CD4-positive, alpha-beta T cell (primary cell): ENCODE data around the gene PLBD2. TPM values are rescaled to one million over a fixed set of nuclear protein-coding genes. Genes with fewer than 3 reads are reported as not detected.

ENCODE experiments used
- ATAC-seq: fragments of 200-7000 bp; cut with Tn5 transposase; one replicate; pipeline ENCODE4 v1.10.0; 2022; ENCODE audit warnings: mild to moderate bottlenecking; ENCODE audit not compliant: poor library complexity
- CTCF ChIA-PET: fragments of 350-600 bp; sonication (Branson Sonifier 250); formaldehyde crosslinking; loops from one replicate; lab custom pipeline; 2021; ENCODE audit warnings: antibody characterized with exemption, inconsistent platforms; lab: Charles Lee
- POLR2A ChIA-PET: fragments of 350-600 bp; sonication (Branson Sonifier 250); formaldehyde crosslinking; loops from one replicate; lab custom pipeline; 2021; ENCODE audit warnings: antibody characterized with exemption, inconsistent platforms; lab: Charles Lee
- DNase-seq, 14 experiments: peaks; one replicate each; pipeline ENCODE4 v3.0.0-alpha.2; 2013 to 2020; ENCODE audit warnings: mixed read lengths in 2 of 14
- H3K27ac ChIP-seq, 2 donors: one replicate each; pipeline versions ENCODE4 v1.5.1 to v1.7.0; 2013; ENCODE audit warnings: low read length in 2 of 2, low read depth in 1 of 2, mild to moderate bottlenecking in 1 of 2
- H3K27me3 ChIP-seq, 2 experiments: 1 replicate in 1 of 2; 2 replicates in 1 of 2; pipeline versions ENCODE4 v1.6.1 to v1.7.0; 2013; ENCODE audit warnings: low read length in 2 of 2, control low read depth in 1 of 2, mild to moderate bottlenecking in 1 of 2, moderate library complexity in 1 of 2; ENCODE audit not compliant: insufficient read depth in 2 of 2, control insufficient read depth in 1 of 2
- H3K36me3 ChIP-seq: one replicate; pipeline ENCODE4 v1.6.1; 2013; ENCODE audit warnings: low read length, control low read depth; ENCODE audit not compliant: insufficient read depth
- H3K4me1 ChIP-seq: one replicate; pipeline ENCODE4 v1.6.1; 2013; ENCODE audit warnings: low read length, control low read depth; ENCODE audit not compliant: insufficient read depth
- H3K4me3 ChIP-seq: one replicate; pipeline ENCODE4 v1.5.1; 2013; ENCODE audit warnings: mild to moderate bottlenecking, low read length, moderate library complexity
- H3K9me3 ChIP-seq, 2 experiments: 1 replicate in 1 of 2; 2 replicates in 1 of 2; pipeline versions ENCODE4 v1.6.1 to v1.7.0; 2013; ENCODE audit warnings: low read length in 2 of 2, mild to moderate bottlenecking in 2 of 2, control low read depth in 1 of 2, moderate library complexity in 1 of 2; ENCODE audit not compliant: control insufficient read depth in 1 of 2, insufficient read depth in 1 of 2
- H3K27ac Mint-ChIP-seq: one replicate; pipeline ENCODE4 v1.8.0; 2020; ENCODE audit warnings: mixed read lengths
- H3K27me3 Mint-ChIP-seq: one replicate; pipeline ENCODE4 v1.8.0; 2021; ENCODE audit warnings: mixed read lengths
- H3K36me3 Mint-ChIP-seq: one replicate; pipeline ENCODE4 v1.8.0; 2021; ENCODE audit warnings: low read depth, mixed read lengths
- H3K4me1 Mint-ChIP-seq: one replicate; pipeline ENCODE4 v1.8.0; 2021; ENCODE audit warnings: low read depth, mixed read lengths
- H3K4me3 Mint-ChIP-seq: one replicate; pipeline ENCODE4 v1.8.0; 2020; ENCODE audit warnings: mild to moderate bottlenecking, mixed read lengths
- H3K9me3 Mint-ChIP-seq: one replicate; pipeline ENCODE4 v1.8.0; 2020; ENCODE audit warnings: mixed read lengths
- CTCF ChIP-seq: fragments of 200-600 bp; IDR thresholded peaks from one replicate; pipeline ENCODE4 v1.8.0; 2022; ENCODE audit warnings: antibody characterized with exemption, mild to moderate bottlenecking
- intact Hi-C, 2 experiments: fragments of 100-400 bp; cut with DNase I in 1 of 2; cut with micrococcal nuclease in 1 of 2; formaldehyde crosslinking; loops; one replicate each; pipeline versions ENCODE4 v1.15.1 to v1.9.0; 2023 to 2025; cut with DNase I, micrococcal nuclease
- total RNA-seq, 174 experiments: library from RNA in 2 of 174; stranded (reverse) in 2 of 174; gene quantifications; one replicate each; pipeline ENCODE4 v1.2.3 and lab custom pipeline; 2021 to 2026

The PLBD2 gene
- total RNA-seq, 2 experiments from 2014 or later: 10.4 to 12.2 TPM

- peak in 2 of 14 experiments; percentile 17 to 42 for DNase-seq
- Histone ChIP-seq H3K9me3 (no peaks in the 10 kb centered on the region), H3K36me3 (no peaks in the 10 kb centered on the region), H3K27ac (no peak overlapping the region), H3K27me3 (no peaks in the 10 kb centered on the region), H3K4me1 (no peaks in the 10 kb centered on the region), H3K4me3 (no peak overlapping the region)
- H3K27me3 Mint-ChIP-seq: peaks cover 5% of the 10 kb centered on the region
- H3K9me3 Mint-ChIP-seq: no peaks in the 10 kb centered on the region
- no peak for ATAC-seq
- no peak overlapping the region for H3K4me3 Mint-ChIP-seq
- H3K36me3 Mint-ChIP-seq: no peaks in the 10 kb centered on the region
- no peaks in the 10 kb centered on the region for H3K4me1 Mint-ChIP-seq
- TF ChIP-seq CTCF: no peak
- intact Hi-C loops: no loop called here
- CTCF ChIA-PET: no interaction called here
- POLR2A ChIA-PET: no interaction called here
- H3K27ac Mint-ChIP-seq: no peak overlapping the region
Measured at GRCh38 chr12:113346353-113346752, 12.0 kb upstream of the PLBD2 start.

DNA sequence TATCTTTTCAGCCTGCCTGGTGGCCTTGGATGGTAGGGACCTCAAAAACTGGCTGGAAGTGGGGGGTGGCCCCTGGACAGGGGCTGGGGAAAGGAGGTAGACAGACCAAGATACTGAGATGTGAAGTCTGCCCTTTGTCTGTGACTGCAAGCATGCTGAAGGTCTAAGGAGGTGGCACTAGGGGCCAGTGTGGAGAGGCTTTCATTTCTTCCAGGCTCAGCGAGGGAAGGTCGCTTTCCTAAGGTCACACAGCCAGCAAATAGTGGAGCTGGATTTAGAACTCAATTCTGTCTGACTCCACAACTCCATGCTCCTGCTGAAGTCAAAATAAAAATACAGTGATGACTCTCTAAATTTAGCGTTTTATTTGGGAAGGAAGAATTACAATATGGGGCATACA lies 11.3 kb upstream of the PLBD2 start:
- Mint-ChIP-seq H3K4me3 (no peak overlapping the region), H3K27ac (no peak overlapping the region), H3K9me3 (no peaks in the 10 kb centered on the region), H3K4me1 (no peaks in the 10 kb centered on the region), H3K36me3 (no peaks in the 10 kb centered on the region), H3K27me3 (peaks cover 5% of the 10 kb centered on the region)
- DNase-seq (no peak), ATAC-seq (no peak)
- no peak for TF ChIP-seq CTCF
- Histone ChIP-seq H3K9me3 (no peaks in the 10 kb centered on the region), H3K4me3 (no peak overlapping the region), H3K27me3 (no peaks in the 10 kb centered on the region), H3K27ac (no peak overlapping the region), H3K36me3 (no peaks in the 10 kb centered on the region), H3K4me1 (no peaks in the 10 kb centered on the region)
- intact Hi-C loops: no loop called here
- ChIA-PET CTCF (no interaction called here), POLR2A (no interaction called here)

DNA sequence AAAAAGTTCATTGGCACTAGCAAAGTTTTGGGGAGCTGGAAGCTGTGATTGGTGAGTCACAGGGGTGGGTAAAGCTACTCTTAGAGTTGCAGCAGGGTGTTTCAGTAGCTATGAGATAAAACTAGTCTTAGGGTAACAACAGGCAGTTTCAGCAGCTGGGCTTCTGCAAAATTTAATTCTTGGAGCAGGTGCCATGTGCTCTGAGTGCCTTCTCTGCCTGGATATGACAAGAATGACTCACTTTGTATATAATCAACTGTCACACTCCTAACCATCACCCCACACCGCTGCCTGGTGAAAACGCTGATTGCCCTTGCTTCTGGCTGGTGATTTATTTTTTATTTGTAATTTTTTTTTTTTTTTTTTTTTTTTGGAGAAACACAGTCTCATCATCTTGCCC lies 10.5 kb upstream of the PLBD2 start:
- H3K4me3 Mint-ChIP-seq: no peak overlapping the region
- no peaks in the 10 kb centered on the region for H3K4me1 Mint-ChIP-seq
- Histone ChIP-seq H3K4me1 (no peaks in the 10 kb centered on the region), H3K27me3 (no peaks in the 10 kb centered on the region), H3K27ac (no peak overlapping the region), H3K4me3 (no peak overlapping the region), H3K36me3 (no peaks in the 10 kb centered on the region), H3K9me3 (no peaks in the 10 kb centered on the region)
- no peak for DNase-seq
- no peaks in the 10 kb centered on the region for H3K36me3 Mint-ChIP-seq
- POLR2A ChIA-PET: no interaction called here
- no peaks in the 10 kb centered on the region for H3K9me3 Mint-ChIP-seq
- CTCF ChIA-PET: no interaction called here
- peaks cover 5% of the 10 kb centered on the region for H3K27me3 Mint-ChIP-seq
- TF ChIP-seq CTCF: no peak
- intact Hi-C loops: no loop called here
- H3K27ac Mint-ChIP-seq: no peak overlapping the region
- ATAC-seq: no peak
